ENCODE results near the gene LNX1. TPM values are rescaled to one million over a fixed set of nuclear protein-coding genes. Genes with fewer than 3 reads are reported as not detected.

LNX1 gene
- total and polyA plus RNA-seq, 2 of the 13 experiments (the other 11 are each of a cell fraction or from before 2014, with no cell fraction given), result 0.49 TPM

- TF ChIP-seq ZFP91 (CRISPR knock-in tag; IDR thresholded peaks at IDR 0.05; ENCODE audit: borderline replicate concordance), result no peak
- no peak for TF ChIP-seq SRY (CRISPR knock-in tag; IDR thresholded peaks at IDR 0.05)
- TF ChIP-seq NCOA5 (CRISPR knock-in tag; IDR thresholded peaks at IDR 0.05), result no peak
- no peak for TF ChIP-seq ZNF160 (CRISPR knock-in tag; IDR thresholded peaks at IDR 0.05)
- no peak for TF ChIP-seq FOXO4 (CRISPR knock-in tag; conservative IDR thresholded peaks at IDR 0.05)
- TF ChIP-seq ZNF615 (CRISPR knock-in tag; IDR thresholded peaks at IDR 0.05; ENCODE audit: borderline replicate concordance), result no peak
- TF ChIP-seq ZNF776 (CRISPR knock-in tag; IDR thresholded peaks at IDR 0.05), result no peak
Observed at GRCh38 chr4:53586121-53586816, 5.0 kb downstream of the LNX1 start (continued).

GRCh38 chr4:53584658-53585057, 6.6 kb downstream of the LNX1 start:
- ATAC-seq, result no peak
- ChIA-PET POLR2A (no interaction called here), CTCF (ENCODE audit: low intra/inter-chr PET ratio, low total read pairs) (no interaction called here)
- Histone ChIP-seq H3K4me1 (ENCODE audit: insufficient read depth, low read length) (peaks cover 66% of the 10 kb centered on the region), H3K9ac (ENCODE audit: insufficient read depth, low read depth, low read length) (no peak overlapping the region), H4K20me1 (ENCODE audit: insufficient read depth, low read length) (no peaks in the 10 kb centered on the region), H2AFZ (ENCODE audit: low read length) (no peak overlapping the region), H3K36me3 (replicated peaks in 1 of 2; ENCODE audit: control insufficient read depth in 1 of 2, insufficient read depth in 2 of 2, low read length in 2 of 2) (no peaks in the 10 kb centered on the region), H3K27me3 (ENCODE audit: control insufficient read depth in 1 of 2, insufficient read depth in 2 of 2, low read length in 2 of 2) (no peaks in the 10 kb centered on the region), H3K9me3 (ENCODE audit: low read length) (no peaks in the 10 kb centered on the region), H3K4me2 (ENCODE audit: low read depth, low read length) (no peak overlapping the region), H3K4me3 (replicated peaks in 1 of 3; ENCODE audit: insufficient read depth in 1 of 3, low read depth in 2 of 3, low read length in 3 of 3) (no peak overlapping the region), H3K79me2 (ENCODE audit: insufficient read depth, low read length) (no peaks in the 10 kb centered on the region), H3K27ac (ENCODE audit: extremely low read length, insufficient read depth, low read length) (no peak overlapping the region)
- WGBS (ENCODE audit: low lambda C conversion rate), result 34% methylated on average over 4 of the region's 4 CpGs
- in situ Hi-C loops (cut with HindIII; ENCODE audit: extremely low pct_ligation_motif_present, low pct_unique_long_range_greater_than_20kb) (no loop called here), intact Hi-C loops (cut with micrococcal nuclease; ENCODE audit: unreplicated experiment) (no loop called here)
- DNase-seq (ENCODE audit: low spot score), result no peak
- no peak for TF ChIP-seq REST (IDR thresholded peaks at IDR 0.05; ENCODE audit: borderline replicate concordance in 1 of 2, low read depth in 1 of 2, low read length in 2 of 2)
- no peak for TF ChIP-seq ZBTB26 (CRISPR knock-in tag; IDR thresholded peaks at IDR 0.05; ENCODE audit: borderline replicate concordance)
- no peak for TF ChIP-seq ZSCAN25 (CRISPR knock-in tag; IDR thresholded peaks at IDR 0.05)
- no peak for TF ChIP-seq ZSCAN9 (CRISPR knock-in tag; IDR thresholded peaks at IDR 0.05; ENCODE audit: borderline replicate concordance)
- no peak for TF ChIP-seq MBD4 (IDR thresholded peaks at IDR 0.05; ENCODE audit: borderline replicate concordance, low read length)
- TF ChIP-seq ZNF615 (CRISPR knock-in tag; IDR thresholded peaks at IDR 0.05; ENCODE audit: borderline replicate concordance), result no peak
- TF ChIP-seq ZNF337 (CRISPR knock-in tag; IDR thresholded peaks at IDR 0.05; ENCODE audit: borderline replicate concordance, low read depth), result no peak
- no TSS peak for BruUV-seq (replicated peaks)
- FAIRE-seq, result no peak

Data from HepG2 (cell line).